22Rv1 (cell line): ENCODE data around the gene TMEM131.

Experiments used
- CTCF ChIP-seq: fragments of 450-650 bp; IDR thresholded peaks from 2 replicates; pipeline ENCODE4 v1.5.1; 2017; ENCODE audit warnings: mild to moderate bottlenecking
- ZFX ChIP-seq: fragments of 450-650 bp; IDR thresholded peaks from 2 replicates; pipeline ENCODE4 v1.6.1; 2017; ENCODE audit warnings: antibody characterized with exemption, borderline replicate concordance

- TF ChIP-seq CTCF (no peak), ZFX (no peak)
Measured at GRCh38 chr2:97957432-97958183, 38.1 kb downstream of the TMEM131 start.
